MCF 10A (cell line): ENCODE results near the gene H2BK1. TPM values are rescaled to one million over a fixed set of nuclear protein-coding genes. Genes with fewer than 3 reads are reported as not detected.

ENCODE experiments used
- BruUV-seq: library from RNA; stranded (reverse); fragments of 400-500 nt; replicated peaks from 2 replicates; lab custom pipeline; 2021; lab: Mats Ljungman, UMichigan
- CTCF ChIA-PET: fragments of 300-600 bp; sonication (Branson Sonifier 250); formaldehyde crosslinking; extraction: SDS; loops from one replicate; lab custom pipeline; 2021; ENCODE audit warnings: antibody characterized with exemption, inconsistent platforms; lab: Yijun Ruan, JAX
- POLR2A ChIA-PET: fragments of 300-600, 350-650 bp; sonication (Branson Sonifier 250); formaldehyde crosslinking; extraction: SDS; loops from one replicate; lab custom pipeline; 2020; ENCODE audit warnings: antibody characterized with exemption, inconsistent platforms; lab: Yijun Ruan, JAX
- DNase-seq: peaks from one replicate; pipeline ENCODE4 v3.0.0-alpha.2; 2018; ENCODE audit not compliant: unreplicated experiment
- H3K27ac Mint-ChIP-seq: one replicate; pipeline ENCODE4 v1.8.0; 2022; ENCODE audit warnings: mild to moderate bottlenecking, low read depth, mixed read lengths; ENCODE audit not compliant: unreplicated experiment
- H3K27me3 Mint-ChIP-seq: one replicate; pipeline ENCODE4 v1.8.0; 2022; ENCODE audit warnings: mixed read lengths; ENCODE audit not compliant: insufficient read depth, unreplicated experiment
- H3K36me3 Mint-ChIP-seq: one replicate; pipeline ENCODE4 v1.8.0; 2022; ENCODE audit warnings: mild to moderate bottlenecking, moderate library complexity, mixed read lengths; ENCODE audit not compliant: insufficient read depth, unreplicated experiment
- H3K4me1 Mint-ChIP-seq: one replicate; pipeline ENCODE4 v1.8.0; 2022; ENCODE audit warnings: mixed read lengths; ENCODE audit not compliant: insufficient read depth, unreplicated experiment
- H3K4me3 Mint-ChIP-seq: one replicate; pipeline ENCODE4 v1.8.0; 2022; ENCODE audit warnings: mild to moderate bottlenecking, moderate library complexity, mixed read lengths; ENCODE audit not compliant: unreplicated experiment
- H3K9me3 Mint-ChIP-seq: one replicate; pipeline ENCODE4 v1.8.0; 2022; ENCODE audit warnings: mixed read lengths; ENCODE audit not compliant: unreplicated experiment
- CTCF ChIP-seq: fragments of 200-600 bp; IDR thresholded peaks from one replicate; pipeline ENCODE4 v1.8.0; 2022; ENCODE audit warnings: antibody characterized with exemption, mild to moderate bottlenecking; ENCODE audit not compliant: unreplicated experiment
- intact Hi-C: fragments of 100-400 bp; cut with micrococcal nuclease; formaldehyde crosslinking; loops from 2 replicates; pipeline ENCODE4 v1.14.1; 2022
- total RNA-seq: library from RNA; stranded (reverse); gene quantifications from 2 replicates; pipeline ENCODE4 v1.2.3, GENCODE V29; 2022

Gene H2BK1
- total RNA-seq, 1 experiment from 2014 or later: not detected

GRCh38 chr7:151228024-151228866, 18.0 kb upstream of the H2BK1 start:
- Mint-ChIP-seq H3K27ac (peak overlapping the region; percentile 99), H3K4me1 (peaks cover 26% of the 10 kb centered on the region), H3K36me3 (peaks cover 29% of the 10 kb centered on the region), H3K27me3 (no peaks in the 10 kb centered on the region), H3K4me3 (peak overlapping the region; percentile 99), H3K9me3 (no peaks in the 10 kb centered on the region)
- POLR2A ChIA-PET: interaction anchor here (0.5 to 2.5 kb wide), 5 partner anchors 19 to 1992 kb away, joined by 3 to 19 read pairs (median 5); no protein-coding TSS in a partner anchor
- intact Hi-C loops: no loop called here
- no peak for TF ChIP-seq CTCF
- DNase-seq: no peak
- CTCF ChIA-PET: interaction anchor here (0.6 to 1.4 kb wide), 4 partner anchors 16 to 531 kb away, joined by 3 to 6 read pairs (median 4); no protein-coding TSS in a partner anchor
- BruUV-seq: no TSS peak

- ChIA-PET CTCF (interaction anchor here (0.6 to 1.4 kb wide), 3 partner anchors 17 to 130 kb away, joined by 3 to 5 read pairs (median 4); no protein-coding TSS in a partner anchor), POLR2A (interaction anchor here (0.5 to 2.5 kb wide), 22 partner anchors 10 to 163 kb away, joined by 3 to 19 read pairs (median 4); partner anchors contain the start of gene NUB1)
- H3K9me3 Mint-ChIP-seq: no peaks in the 10 kb centered on the region
- TF ChIP-seq CTCF: no peak
- H3K27ac Mint-ChIP-seq: peak within 1 kb of the TSS; percentile 99
- H3K4me3 Mint-ChIP-seq: peak within 1 kb of the TSS; percentile 99
- no peaks in the 10 kb centered on the region for H3K27me3 Mint-ChIP-seq
- peaks cover 24% of the 10 kb centered on the region for H3K4me1 Mint-ChIP-seq
- intact Hi-C loops: loop anchor here (1.0 kb wide), 1 partner anchor 16 kb away; no protein-coding TSS in a partner anchor
- no TSS peak for BruUV-seq
- peaks cover 35% of the 10 kb centered on the region for H3K36me3 Mint-ChIP-seq
- peak; percentile 99 for DNase-seq
Observed at GRCh38 chr7:151226875-151227782, 16.8 kb upstream of the H2BK1 start, which contains the start of gene ABCF2. Gene ABCF2, minus strand, starts transcription at chr7:151227205. Its CDS starts 747 bp downstream, at chr7:151226458.

GRCh38 chr7:151226560-151226874, 16.2 kb upstream of the H2BK1 start:
- Mint-ChIP-seq H3K9me3 (no peaks in the 10 kb centered on the region), H3K27me3 (no peaks in the 10 kb centered on the region), H3K4me1 (peaks cover 17% of the 10 kb centered on the region), H3K36me3 (peaks cover 41% of the 10 kb centered on the region), H3K4me3 (peak overlapping the region; percentile 99), H3K27ac (peak overlapping the region; percentile 99)
- BruUV-seq: no TSS peak
- CTCF ChIA-PET: interaction anchor here (1.0 to 1.4 kb wide), 2 partner anchors 18 to 75 kb away, joined by 4 to 5 read pairs; no protein-coding TSS in a partner anchor
- no peak for TF ChIP-seq CTCF
- POLR2A ChIA-PET: interaction anchor here (0.5 to 2.5 kb wide), 19 partner anchors 10 to 142 kb away, joined by 3 to 19 read pairs (median 4); partner anchors contain the start of gene NUB1
- no peak for DNase-seq
- intact Hi-C loops: no loop called here
